IMR-90 (cell line): ENCODE results near the gene RAC3. TPM values are rescaled to one million over a fixed set of nuclear protein-coding genes. Genes with fewer than 3 reads are reported as not detected.

ENCODE experiments used
- ATAC-seq: fragments of 200-7000 bp; cut with Tn5 transposase; 2 replicates; pipeline ENCODE4 v1.9.1; 2020; ENCODE audit warnings: low read depth, mild to moderate bottlenecking, moderate library complexity
- BruUV-seq: library from RNA; stranded (reverse); fragments of 400-500 nt; replicated peaks from 2 replicates; lab custom pipeline; 2021; lab: Mats Ljungman, UMichigan
- CTCF ChIA-PET: fragments of 300-600 bp; formaldehyde crosslinking; extraction: SDS; loops from one replicate; lab custom pipeline; 2021; ENCODE audit warnings: antibody characterized with exemption; lab: Yijun Ruan, JAX
- POLR2A ChIA-PET: fragments of 300-600 bp; sonication (Branson Sonifier 250); formaldehyde crosslinking; loops from one replicate; lab custom pipeline; 2022; ENCODE audit warnings: antibody characterized with exemption; ENCODE audit not compliant: unreplicated experiment; lab: Charles Lee
- DNase-seq: peaks from one replicate; pipeline ENCODE4 v3.0.0; 2013
- H2AFZ ChIP-seq: replicated peaks from 2 replicates; pipeline ENCODE3; 2013; ENCODE audit warnings: low read length, mild to moderate bottlenecking; ENCODE audit not compliant: poor library complexity
- H2AK5ac ChIP-seq: 2 replicates; pipeline ENCODE4 v1.6.1; 2013; ENCODE audit warnings: low read depth, low read length, inconsistent platforms
- H2AK9ac ChIP-seq: replicated peaks from 2 replicates; pipeline ENCODE3; 2013; ENCODE audit warnings: mild to moderate bottlenecking, low read depth, low read length, moderate library complexity; ENCODE audit not compliant: poor library complexity
- H2BK120ac ChIP-seq: 2 replicates; pipeline ENCODE4 v1.6.1; 2013; ENCODE audit warnings: low read depth, low read length, inconsistent platforms
- H2BK15ac ChIP-seq: 3 replicates; pipeline ENCODE4 v1.6.1; 2013; ENCODE audit warnings: low read depth, low read length, inconsistent platforms
- H2BK20ac ChIP-seq: 2 replicates; pipeline ENCODE4 v1.6.1; 2013; ENCODE audit warnings: low read depth, mild to moderate bottlenecking, inconsistent platforms, low read length, moderate library complexity
- H2BK5ac ChIP-seq: 2 replicates; pipeline ENCODE4 v1.6.1; 2013; ENCODE audit warnings: mild to moderate bottlenecking, low read depth, low read length, inconsistent platforms; ENCODE audit not compliant: poor library complexity, severe bottlenecking
- H3K14ac ChIP-seq: replicated peaks from 2 replicates; pipeline ENCODE4 v1.6.1; 2013; ENCODE audit warnings: low read depth, low read length, inconsistent platforms
- H3K18ac ChIP-seq: 2 replicates; pipeline ENCODE4 v1.6.1; 2013; ENCODE audit warnings: low read depth, low read length, control low read depth
- H3K23ac ChIP-seq: 2 replicates; pipeline ENCODE4 v1.6.1; 2013; ENCODE audit warnings: low read depth, low read length, inconsistent platforms
- H3K27ac ChIP-seq: 2 replicates; pipeline ENCODE4 v1.5.1; 2013; ENCODE audit warnings: mild to moderate bottlenecking, control low read depth, low read length; ENCODE audit not compliant: insufficient read depth
- H3K27me3 ChIP-seq: 2 replicates; pipeline ENCODE4 v1.6.1; 2013; ENCODE audit warnings: low read length; ENCODE audit not compliant: control insufficient read depth, insufficient read depth
- H3K36me3 ChIP-seq: 2 replicates; pipeline ENCODE4 v1.6.1; 2013; ENCODE audit warnings: low read length, mixed read lengths; ENCODE audit not compliant: control insufficient read depth, insufficient read depth
- H3K4ac ChIP-seq: 2 replicates; pipeline ENCODE4 v1.6.1; 2013; ENCODE audit warnings: low read depth, low read length, inconsistent platforms
- H3K4me1 ChIP-seq: 2 replicates; pipeline ENCODE4 v1.6.1; 2013; ENCODE audit warnings: low read length, mixed read lengths; ENCODE audit not compliant: control insufficient read depth, insufficient read depth
- H3K4me2 ChIP-seq: 2 replicates; pipeline ENCODE4 v1.6.1; 2013; ENCODE audit warnings: low read depth, mild to moderate bottlenecking, control low read depth, low read length, moderate library complexity
- H3K4me3 ChIP-seq: 2 replicates; pipeline ENCODE4 v1.5.1; 2013; ENCODE audit warnings: low read depth, mild to moderate bottlenecking, control low read depth, low read length, moderate library complexity; ENCODE audit not compliant: insufficient read depth
- H3K56ac ChIP-seq: 2 replicates; pipeline ENCODE4 v1.6.1; 2013; ENCODE audit warnings: low read length, inconsistent platforms; ENCODE audit not compliant: insufficient read depth; ENCODE audit errors: extremely low read depth
- H3K79me1 ChIP-seq, 2 experiments: 2 replicates each; pipeline ENCODE4 v1.6.1; 2013; ENCODE audit warnings: low read length in 2 of 2, inconsistent platforms in 1 of 2, low read depth in 1 of 2
- H3K9ac ChIP-seq: 2 replicates; pipeline ENCODE4 v1.6.1; 2013; ENCODE audit warnings: low read depth, low read length, control low read depth
- H3K9me1 ChIP-seq: 2 replicates; pipeline ENCODE4 v1.6.1; 2013; ENCODE audit warnings: low read length, inconsistent platforms; ENCODE audit not compliant: insufficient read depth
- H3K9me3 ChIP-seq: 2 replicates; pipeline ENCODE4 v1.6.1; 2013; ENCODE audit warnings: low read length; ENCODE audit not compliant: control insufficient read depth, insufficient read depth
- H4K20me1 ChIP-seq: 2 replicates; pipeline ENCODE4 v1.6.1; 2013; ENCODE audit warnings: low read length, inconsistent platforms; ENCODE audit not compliant: insufficient read depth
- H4K5ac ChIP-seq: 2 replicates; pipeline ENCODE4 v1.6.1; 2013; ENCODE audit warnings: mild to moderate bottlenecking, low read depth, low read length, control low read depth
- H4K8ac ChIP-seq, 2 experiments: 2 replicates each; pipeline ENCODE4 v1.6.1; 2013; ENCODE audit warnings: low read depth in 2 of 2, low read length in 2 of 2, control low read depth in 1 of 2, inconsistent platforms in 1 of 2
- H4K91ac ChIP-seq: 2 replicates; pipeline ENCODE4 v1.6.1; 2013; ENCODE audit warnings: low read depth, low read length, inconsistent platforms; ENCODE audit not compliant: insufficient read depth
- BHLHE40 ChIP-seq: fragments of 150-350 bp; IDR thresholded peaks from 2 replicates; pipeline ENCODE4 v1.6.1; 2016; ENCODE audit warnings: mild to moderate bottlenecking, low read depth, low read length
- CEBPB ChIP-seq: IDR thresholded peaks from 2 replicates; pipeline ENCODE4 v1.6.1; 2012; ENCODE audit warnings: low read depth, low read length, improper control_type of control experiment
- CHD1 ChIP-seq: IDR thresholded peaks from 2 replicates; pipeline ENCODE4 v1.6.1; 2012; ENCODE audit warnings: low read depth, low read length, improper control_type of control experiment
- FOS ChIP-seq: fragments of 150-350 bp; IDR thresholded peaks from 2 replicates; pipeline ENCODE4 v1.6.1; 2016; ENCODE audit warnings: low read depth, low read length
- MAFK ChIP-seq: IDR thresholded peaks from 2 replicates; pipeline ENCODE4 v1.6.1; 2012; ENCODE audit warnings: low read depth, low read length, improper control_type of control experiment
- MAZ ChIP-seq: IDR thresholded peaks from 2 replicates; pipeline ENCODE4 v1.6.1; 2012; ENCODE audit warnings: low read depth, mild to moderate bottlenecking, low read length, improper control_type of control experiment, moderate library complexity, borderline replicate concordance
- MXI1 ChIP-seq: IDR thresholded peaks from 2 replicates; pipeline ENCODE4 v1.6.1; 2012; ENCODE audit warnings: low read depth, mild to moderate bottlenecking, low read length, moderate library complexity, borderline replicate concordance
- NFE2L2 ChIP-seq: fragments of 150-350 bp; IDR thresholded peaks from 2 replicates; pipeline ENCODE4 v1.6.1; 2016; ENCODE audit warnings: low read depth, mild to moderate bottlenecking, low read length
- POLR2A ChIP-seq: IDR thresholded peaks from 2 replicates; pipeline ENCODE4 v1.6.1; 2012; ENCODE audit warnings: mild to moderate bottlenecking, low read depth, low read length
- RAD21 ChIP-seq: IDR thresholded peaks from 2 replicates; pipeline ENCODE4 v1.6.1; 2012; ENCODE audit warnings: low read length, improper control_type of control experiment
- RCOR1 ChIP-seq: IDR thresholded peaks from 2 replicates; pipeline ENCODE4 v1.6.1; 2012; ENCODE audit warnings: mild to moderate bottlenecking, low read length, improper control_type of control experiment; ENCODE audit not compliant: insufficient replicate concordance
- RFX5 ChIP-seq: IDR thresholded peaks from 2 replicates; pipeline ENCODE4 v1.8.0; 2012; ENCODE audit warnings: low read depth, mild to moderate bottlenecking, low read length, moderate library complexity
- SMC3 ChIP-seq: fragments of 150-350 bp; IDR thresholded peaks from 2 replicates; pipeline ENCODE4 v1.6.1; 2016; ENCODE audit warnings: low read depth, mild to moderate bottlenecking, antibody characterized with exemption, low read length, moderate library complexity
- USF2 ChIP-seq: fragments of 150-350 bp; IDR thresholded peaks from 2 replicates; pipeline ENCODE4 v1.6.1; 2017; ENCODE audit warnings: mild to moderate bottlenecking, antibody characterized with exemption, low read length, low read depth
- WGBS, 2 experiments: methylation state at CpG; one replicate each; pipeline versions ENCODE4 v1.1.5 to v1.1.7; 2013; ENCODE audit warnings: missing lambda C conversion rate in 2 of 2; ENCODE audit not compliant: insufficient read length in 1 of 2; ENCODE audit errors: extremely low coverage in 2 of 2; 5-methylcytosine and 5-hydroxymethylcytosine counted together
- dilution Hi-C: fragments of 300-500 bp; cut with HindIII; formaldehyde crosslinking; loops from one replicate; pipeline ENCODE4 v1.14.3; 2018; ENCODE audit warnings: low sequenced_read_pairs; ENCODE audit not compliant: unreplicated experiment
- in situ Hi-C: fragments of 300-500 bp; cut with MboI; formaldehyde crosslinking; loops from 3 replicates; pipeline ENCODE4 v1.14.3; 2019; ENCODE audit warnings: low sequenced_read_pairs, inconsistent platforms, mixed read lengths
- intact Hi-C: fragments of 100-400 bp; cut with micrococcal nuclease; formaldehyde crosslinking; loops from 2 replicates; pipeline ENCODE4 v1.10.0; 2022
- polyA plus RNA-seq, 3 experiments: library from polyadenylated mRNA; depleted of rRNA; stranded (reverse); fragments of >200 nt; gene quantifications; 2 replicates each; pipeline ENCODE4 v1.2.3, GENCODE V29; 2012; ENCODE audit warnings: low replicate concordance in 1 of 3
- total RNA-seq: library from RNA; depleted of rRNA; stranded (reverse); fragments of >200 nt; gene quantifications from 2 replicates; pipeline ENCODE4 v1.2.3, GENCODE V29; 2012
- TF ChIP-seq, protein P1 (sequence below): fragments of 150-350 bp; IDR thresholded peaks from 2 replicates; pipeline ENCODE4 v1.6.1; 2016; ENCODE audit warnings: low read depth, mild to moderate bottlenecking, low read length, moderate library complexity, borderline replicate concordance
- TF ChIP-seq, protein P2 (sequence below): conservative IDR thresholded peaks from 2 replicates; pipeline ENCODE4 v1.5.1; 2012; ENCODE audit warnings: mild to moderate bottlenecking, low read depth, low read length, improper control_type of control experiment

Gene RAC3
- total and polyA plus RNA-seq, 2 of the 4 experiments (the other 2 are of a cell fraction) = 5.7 to 23.4 TPM

- BruUV-seq = no TSS peak
- POLR2A ChIA-PET = no interaction called here
These were observed 26.9 kb downstream of the RAC3 start for GRCh38 chr17:82058230-82058854.

More at GRCh38 chr17:82058230-82058854, 26.9 kb downstream of the RAC3 start:
- intact Hi-C loops = no loop called here
- Histone ChIP-seq H2AK5ac (no peak overlapping the region), H2AFZ (no peak overlapping the region), H3K9me1 (no peaks in the 10 kb centered on the region), H3K56ac (no peak overlapping the region), H3K18ac (no peak overlapping the region), H2BK20ac (no peak overlapping the region), H4K5ac (no peak overlapping the region), H3K4me1 (peaks cover 1% of the 10 kb centered on the region; the same call in 1 of the 2 replicates), H3K27me3 (no peaks in the 10 kb centered on the region), H4K8ac (no peak overlapping the region), H4K20me1 (no peaks in the 10 kb centered on the region; the same call in none of the 2 replicates), H2AK9ac (no peak overlapping the region), H2BK120ac (no peak overlapping the region), H3K27ac (no peak overlapping the region), H3K36me3 (peaks cover 83% of the 10 kb centered on the region), H4K91ac (no peak overlapping the region), H3K4me2 (no peak overlapping the region), H3K23ac (no peak overlapping the region), H3K14ac (no peak overlapping the region), H3K4ac (no peak overlapping the region), H2BK5ac (no peak overlapping the region), H3K4me3 (no peak overlapping the region), H3K9ac (no peak overlapping the region), H3K79me1 (peaks cover 11 to 21% of the 10 kb centered on the region in 2 experiments), H3K9me3 (no peaks in the 10 kb centered on the region), H2BK15ac (no peak overlapping the region)
- in situ Hi-C loops = no loop called here
- TF ChIP-seq, protein P1, sequence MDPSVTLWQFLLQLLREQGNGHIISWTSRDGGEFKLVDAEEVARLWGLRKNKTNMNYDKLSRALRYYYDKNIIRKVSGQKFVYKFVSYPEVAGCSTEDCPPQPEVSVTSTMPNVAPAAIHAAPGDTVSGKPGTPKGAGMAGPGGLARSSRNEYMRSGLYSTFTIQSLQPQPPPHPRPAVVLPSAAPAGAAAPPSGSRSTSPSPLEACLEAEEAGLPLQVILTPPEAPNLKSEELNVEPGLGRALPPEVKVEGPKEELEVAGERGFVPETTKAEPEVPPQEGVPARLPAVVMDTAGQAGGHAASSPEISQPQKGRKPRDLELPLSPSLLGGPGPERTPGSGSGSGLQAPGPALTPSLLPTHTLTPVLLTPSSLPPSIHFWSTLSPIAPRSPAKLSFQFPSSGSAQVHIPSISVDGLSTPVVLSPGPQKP = no peak
- TF ChIP-seq RAD21 (no peak), BHLHE40 (no peak), SMC3 (no peak), CHD1 (no peak), RCOR1 (no peak), RFX5 (no peak), FOS (no peak), USF2 (no peak), MXI1 (no peak), POLR2A (no peak), MAZ (no peak), MAFK (no peak), NFE2L2 (no peak), CEBPB (no peak)
- TF ChIP-seq, protein P2, sequence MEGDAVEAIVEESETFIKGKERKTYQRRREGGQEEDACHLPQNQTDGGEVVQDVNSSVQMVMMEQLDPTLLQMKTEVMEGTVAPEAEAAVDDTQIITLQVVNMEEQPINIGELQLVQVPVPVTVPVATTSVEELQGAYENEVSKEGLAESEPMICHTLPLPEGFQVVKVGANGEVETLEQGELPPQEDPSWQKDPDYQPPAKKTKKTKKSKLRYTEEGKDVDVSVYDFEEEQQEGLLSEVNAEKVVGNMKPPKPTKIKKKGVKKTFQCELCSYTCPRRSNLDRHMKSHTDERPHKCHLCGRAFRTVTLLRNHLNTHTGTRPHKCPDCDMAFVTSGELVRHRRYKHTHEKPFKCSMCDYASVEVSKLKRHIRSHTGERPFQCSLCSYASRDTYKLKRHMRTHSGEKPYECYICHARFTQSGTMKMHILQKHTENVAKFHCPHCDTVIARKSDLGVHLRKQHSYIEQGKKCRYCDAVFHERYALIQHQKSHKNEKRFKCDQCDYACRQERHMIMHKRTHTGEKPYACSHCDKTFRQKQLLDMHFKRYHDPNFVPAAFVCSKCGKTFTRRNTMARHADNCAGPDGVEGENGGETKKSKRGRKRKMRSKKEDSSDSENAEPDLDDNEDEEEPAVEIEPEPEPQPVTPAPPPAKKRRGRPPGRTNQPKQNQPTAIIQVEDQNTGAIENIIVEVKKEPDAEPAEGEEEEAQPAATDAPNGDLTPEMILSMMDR = no peak
- dilution Hi-C loops = no loop called here
- ATAC-seq = no peak
- DNase-seq = no peak
- 86% methylated on average over 13 of the region's 17 CpGs; no CpG with 5 or more reads in 1 of the 2 experiments for WGBS, 2 experiments
- CTCF ChIA-PET = no interaction called here
